NB4 (cell line): Measurements from ENCODE around the gene STRIP2.

Experiments used
- CTCF ChIP-seq: IDR thresholded peaks from one replicate; pipeline ENCODE4 v1.5.1; 2012; ENCODE audit warnings: low read depth, low read length
- POLR2A ChIP-seq: IDR thresholded peaks from 2 replicates; pipeline ENCODE4 v1.6.1; 2011; ENCODE audit warnings: mild to moderate bottlenecking; ENCODE audit not compliant: insufficient read length; ENCODE audit errors: extremely low read depth

- TF ChIP-seq CTCF (no peak), POLR2A (no peak)
Observed at GRCh38 chr7:129469930-129470329, 35.7 kb downstream of the STRIP2 start.
